Measurements from ENCODE around the gene PPP2R2B. TPM values are rescaled to one million over a fixed set of nuclear protein-coding genes. Genes with fewer than 3 reads are reported as not detected.

Gene PPP2R2B
- 0.03 TPM for total RNA-seq

GRCh38 chr5:146878476-146879172, at the start of gene PPP2R2B:
Gene PPP2R2B, minus strand, starts transcription at chr5:146878757.
- ATAC-seq (peak; percentile 63), DNase-seq (ENCODE audit: low spot score) (no peak)

DNA sequence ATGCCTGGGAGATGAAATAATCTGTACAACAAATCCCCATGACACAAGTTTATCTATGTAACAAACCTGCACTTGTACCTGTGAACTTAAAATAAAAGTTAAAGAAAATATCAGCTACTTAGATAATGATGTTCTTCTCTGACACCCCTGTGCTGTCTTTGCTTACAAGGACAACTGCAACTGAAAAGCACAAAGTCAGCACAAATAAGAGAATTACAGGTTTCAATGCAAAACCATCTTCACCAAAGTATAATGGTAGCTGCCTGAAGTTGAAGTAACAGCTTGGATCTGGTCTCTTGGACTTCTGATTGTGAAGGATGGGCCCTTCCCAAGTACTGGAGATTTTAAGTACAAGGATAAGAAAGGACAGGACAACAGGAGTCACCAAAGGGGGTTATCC, 45.6 kb upstream of the PPP2R2B start:
- no peak for DNase-seq (ENCODE audit: low spot score)
- ATAC-seq, result no peak

DNA sequence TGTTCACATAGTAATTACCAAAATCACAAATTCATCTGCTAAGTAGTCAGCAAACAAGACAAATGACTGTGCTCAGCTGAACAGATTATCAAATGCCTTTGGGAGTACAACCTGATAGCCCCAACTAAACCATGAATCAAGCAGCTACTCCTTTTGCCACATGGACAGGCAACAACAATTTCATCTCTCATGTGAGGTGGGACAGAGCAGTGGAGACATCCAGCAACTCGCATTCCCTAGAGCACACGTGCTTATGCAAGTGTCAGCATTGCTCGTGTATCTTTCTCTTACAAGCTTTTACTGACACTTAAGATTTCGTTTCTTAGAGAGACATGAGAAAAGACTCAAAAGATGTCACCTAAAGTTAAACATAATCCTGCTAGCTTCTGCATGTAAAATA, 42.7 kb upstream of the PPP2R2B start:
- DNase-seq (ENCODE audit: low spot score) (no peak), ATAC-seq (no peak)

DNA sequence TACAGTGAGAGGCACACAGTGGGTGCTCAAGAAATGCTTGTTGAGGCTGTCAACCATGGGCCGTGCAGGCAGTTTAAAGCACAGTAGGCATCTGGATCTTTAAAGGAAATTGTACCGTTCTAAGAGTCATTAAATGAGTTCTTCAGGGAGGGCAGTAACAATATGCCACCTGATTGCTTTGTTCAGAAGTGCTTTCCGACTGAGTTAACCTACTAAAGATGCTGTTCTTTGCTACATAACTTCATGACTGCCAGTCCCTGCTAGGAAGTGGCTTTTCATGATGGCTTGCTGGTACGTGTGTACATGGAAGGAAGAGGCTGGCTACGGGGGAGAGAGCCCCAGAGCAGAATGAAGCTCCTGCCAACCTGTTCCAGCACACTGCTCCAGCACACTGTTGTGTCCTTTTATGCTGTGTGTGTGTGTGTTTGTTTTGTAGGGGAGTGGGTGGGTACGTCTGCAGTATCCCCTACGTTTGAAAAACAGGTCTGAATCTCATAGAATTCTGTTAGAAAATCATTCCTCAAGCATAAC, 41.9 kb upstream of the PPP2R2B start:
- no peak for ATAC-seq
- no peak for DNase-seq (ENCODE audit: low spot score)

DNA sequence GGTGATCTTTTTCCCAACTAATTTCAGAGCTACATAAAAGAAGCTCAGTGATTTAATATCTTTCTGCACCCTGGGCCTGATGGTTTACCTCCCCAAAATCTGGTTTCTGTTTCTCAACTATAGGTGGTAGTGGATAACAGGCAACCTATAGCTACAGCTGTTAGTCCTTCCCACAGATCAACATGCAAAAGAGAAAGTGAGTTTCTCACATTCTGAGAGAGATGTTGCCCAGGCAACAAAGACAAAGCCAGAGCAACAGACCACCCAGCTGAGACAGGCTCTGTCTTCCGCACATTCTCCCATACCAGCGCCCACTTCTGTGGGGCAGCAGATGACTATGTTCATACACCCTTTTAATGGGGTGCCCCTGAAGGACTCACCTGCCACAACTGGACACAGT, 40.7 kb upstream of the PPP2R2B start:
- ATAC-seq (no peak), DNase-seq (ENCODE audit: low spot score) (no peak)

GRCh38 chr5:146917931-146918330, 39.4 kb upstream of the PPP2R2B start:
- no peak for DNase-seq (ENCODE audit: low spot score)
- no peak for ATAC-seq

GRCh38 chr5:146912874-146913273, 34.3 kb upstream of the PPP2R2B start:
- DNase-seq (ENCODE audit: low spot score) (no peak), ATAC-seq (no peak)

- ATAC-seq (no peak), DNase-seq (ENCODE audit: low spot score) (no peak)
These were observed 31.7 kb upstream of the PPP2R2B start for GRCh38 chr5:146910239-146910638.

DNA sequence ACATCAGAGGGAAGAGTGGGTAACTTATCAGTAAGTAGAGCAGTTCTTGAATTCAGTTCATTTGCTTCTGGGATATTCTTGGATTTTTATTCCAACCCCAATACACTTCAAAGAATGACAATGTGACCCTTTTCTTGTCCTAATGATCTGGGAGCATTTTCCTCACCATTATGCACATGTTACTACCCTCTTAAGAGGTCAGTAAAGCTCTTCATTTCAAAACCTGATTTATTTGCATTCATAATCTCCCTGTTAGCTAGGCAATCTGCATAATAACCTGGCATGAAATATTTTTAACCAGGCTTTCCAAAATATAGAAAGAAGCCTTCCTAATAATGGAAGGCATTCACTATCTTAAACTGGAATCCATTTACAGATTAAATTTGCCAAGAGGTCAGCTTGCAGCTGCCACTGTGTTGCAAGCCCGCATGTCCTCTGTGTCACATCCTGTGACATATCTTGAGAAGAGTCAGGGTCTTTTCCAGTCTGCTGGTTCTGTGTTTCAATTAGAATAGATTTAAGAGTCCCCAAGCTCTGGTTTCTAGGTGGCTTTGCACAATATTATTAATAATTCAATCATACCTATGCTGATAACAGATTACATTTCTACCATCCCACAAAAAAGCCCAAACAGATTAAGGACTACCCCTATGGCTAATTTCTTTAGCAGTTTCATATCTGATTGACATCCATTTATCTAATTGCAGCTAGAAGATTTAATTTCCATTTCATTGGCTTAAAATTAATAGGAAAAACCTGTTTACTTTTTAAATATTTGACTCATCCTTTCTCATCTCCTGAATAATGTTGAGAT, 30.9 kb upstream of the PPP2R2B start:
- no peak for ATAC-seq
- DNase-seq (ENCODE audit: low spot score), result no peak

DNA sequence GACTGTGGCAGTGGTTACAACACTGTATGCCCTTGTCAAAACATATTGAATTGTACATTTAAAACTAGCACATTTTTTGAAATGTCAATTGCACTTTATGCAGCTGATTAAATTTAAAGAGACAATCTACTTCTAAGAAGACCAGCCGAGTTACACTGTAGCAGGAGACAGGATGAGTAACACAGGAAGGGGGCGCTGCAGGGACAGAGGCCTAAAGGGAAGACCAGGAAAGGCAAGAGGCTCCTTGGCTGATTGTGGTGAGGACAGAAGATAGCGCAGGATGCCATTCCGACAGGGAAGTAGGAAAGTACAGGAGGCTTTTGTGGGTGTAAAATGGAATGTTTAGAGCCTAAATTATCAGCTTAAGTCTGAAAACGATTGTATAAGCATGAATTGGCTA, 28.2 kb upstream of the PPP2R2B start:
- DNase-seq (ENCODE audit: low spot score), result no peak
- ATAC-seq, result no peak

DNA sequence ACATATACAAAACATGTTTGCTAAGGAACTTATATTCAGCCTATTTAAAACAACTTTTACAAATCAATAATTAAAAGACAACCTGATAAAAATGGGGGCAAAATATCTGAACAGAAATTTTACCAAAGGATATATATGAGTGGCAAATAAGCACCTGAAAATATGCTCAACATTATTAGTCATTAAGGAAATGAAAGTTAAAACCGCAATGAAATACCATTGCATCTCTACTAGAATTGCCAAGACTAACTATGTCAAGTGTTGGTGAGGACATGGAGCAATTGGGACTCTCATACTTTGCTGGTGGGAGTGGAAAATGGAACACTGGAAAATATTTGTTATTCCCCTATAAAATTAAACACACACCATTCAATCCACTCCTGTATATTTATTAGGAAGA, 26.3 kb upstream of the PPP2R2B start:
- no peak for ATAC-seq
- DNase-seq (ENCODE audit: low spot score), result no peak

- ATAC-seq (no peak), DNase-seq (ENCODE audit: low spot score) (no peak)
These were observed 25.2 kb upstream of the PPP2R2B start for GRCh38 chr5:146903789-146904188.

GRCh38 chr5:146902471-146902870, 23.9 kb upstream of the PPP2R2B start:
- DNase-seq (ENCODE audit: low spot score), result no peak
- no peak for ATAC-seq

GRCh38 chr5:146897061-146897460, 18.5 kb upstream of the PPP2R2B start:
- ATAC-seq, result no peak
- no peak for DNase-seq (ENCODE audit: low spot score)

- ATAC-seq (no peak), DNase-seq (ENCODE audit: low spot score) (no peak)
These were observed 16.4 kb upstream of the PPP2R2B start for GRCh38 chr5:146894753-146895521.

DNA sequence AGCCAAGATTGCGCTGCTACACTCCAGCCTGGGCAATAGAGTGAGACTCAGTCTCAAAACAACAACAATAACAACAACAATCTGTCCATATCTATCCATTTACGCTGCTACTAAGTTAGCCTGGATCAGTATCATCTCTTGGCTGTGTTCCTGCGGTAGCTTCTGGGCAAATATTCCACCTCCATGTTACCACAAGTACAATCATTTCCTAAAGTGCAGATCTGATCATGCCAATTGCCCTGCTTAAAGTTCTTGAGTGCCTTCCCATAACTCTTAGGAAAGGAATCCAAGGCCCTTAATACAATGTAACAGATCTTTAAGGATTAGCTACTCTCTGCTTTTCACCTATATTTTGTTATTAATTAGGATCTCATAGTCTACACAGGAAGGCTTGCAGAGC, 15.4 kb upstream of the PPP2R2B start:
- no peak for DNase-seq (ENCODE audit: low spot score)
- no peak for ATAC-seq

DNA sequence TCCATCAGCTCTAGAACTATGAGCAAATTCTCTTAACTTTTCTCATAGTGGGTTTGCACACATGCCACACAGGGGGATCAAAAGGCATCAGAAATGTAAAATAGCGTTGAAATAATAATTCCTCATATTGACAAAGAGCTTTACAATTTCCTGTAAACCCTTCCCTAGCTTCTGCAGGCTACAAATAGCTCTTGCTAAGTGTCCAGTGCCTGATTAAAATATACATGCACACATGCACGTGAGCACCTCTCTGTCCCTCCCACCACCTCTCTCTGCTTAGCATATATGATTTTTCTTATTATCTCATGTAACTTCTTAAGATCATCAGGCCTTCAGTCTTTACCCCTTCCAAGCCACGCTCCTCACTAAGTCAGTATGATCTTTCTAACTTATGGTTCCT, 13.7 kb upstream of the PPP2R2B start:
- no peak for DNase-seq (ENCODE audit: low spot score)
- ATAC-seq, result no peak

DNA sequence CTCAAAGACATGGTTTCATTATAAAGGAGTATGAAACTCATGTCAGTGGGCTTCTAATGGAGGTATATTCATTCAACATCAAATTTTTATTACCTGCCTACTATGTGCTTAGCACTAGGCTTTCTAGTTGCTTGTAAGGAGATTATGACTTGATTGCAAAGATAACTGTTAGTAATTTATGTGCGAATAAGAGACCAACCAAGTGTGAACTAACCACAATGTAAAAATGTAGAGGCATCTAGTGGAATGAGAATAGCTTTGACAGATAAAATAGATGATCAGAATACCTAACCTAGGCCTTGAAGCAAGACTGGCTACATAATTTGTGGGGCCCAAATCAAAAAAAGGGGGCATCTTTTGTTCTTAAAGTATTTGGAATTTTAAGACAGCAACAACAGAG, 13.0 kb upstream of the PPP2R2B start:
- ATAC-seq (no peak), DNase-seq (ENCODE audit: low spot score) (no peak)

GRCh38 chr5:146890731-146891440, 12.3 kb upstream of the PPP2R2B start:
- DNase-seq (ENCODE audit: low spot score) (no peak), ATAC-seq (no peak)

GRCh38 chr5:146890066-146890465, 11.5 kb upstream of the PPP2R2B start:
- DNase-seq (ENCODE audit: low spot score) (no peak), ATAC-seq (no peak)

DNA sequence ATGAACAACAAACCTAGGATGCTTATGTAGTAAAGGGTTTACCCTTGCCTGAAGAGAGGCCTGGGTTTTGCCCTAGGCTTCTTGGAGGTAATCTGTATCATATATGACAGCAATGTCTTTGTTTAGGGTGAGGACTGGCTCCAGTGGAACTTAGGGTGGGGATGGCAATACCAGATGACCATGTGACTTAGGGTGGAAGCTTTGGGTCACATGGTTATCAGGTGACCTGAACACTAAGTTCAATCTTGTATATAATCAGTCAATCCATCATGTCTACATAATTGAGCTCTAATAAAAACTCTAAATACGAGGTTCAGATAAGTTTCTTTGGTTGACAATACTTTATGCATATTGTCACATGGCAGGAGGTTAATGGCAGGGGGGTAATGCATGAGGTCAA, 10.6 kb upstream of the PPP2R2B start:
- no peak for DNase-seq (ENCODE audit: low spot score)
- no peak for ATAC-seq
